ENCODE data around the gene CDH12. TPM values are rescaled to one million over a fixed set of nuclear protein-coding genes. Genes with fewer than 3 reads are reported as not detected.

The CDH12 gene
- total and polyA plus RNA-seq, 10 donors, result 0.32 TPM; not detected in 9

GRCh38 chr5:22504411-22504810 is 348.7 kb downstream of the CDH12 start:
- 70 to 87% (median 75%) methylated on average over 3 of the region's 3 CpGs for WGBS, 5 donors
- intact Hi-C loops (cut with DNase I; ENCODE audit: low total_unique reads), result no loop called here
- DNase-seq, result no peak
- Histone ChIP-seq H3K4me3 (no peak overlapping the region), H3K36me3 (no peaks in the 10 kb centered on the region), H3K4me1 (no peaks in the 10 kb centered on the region), H3K9me3 (peaks cover 0 to 7% (median 0%) of the 10 kb centered on the region in 8 donors), H3K27me3 (replicated peaks in 1 of 7) (no peaks in the 10 kb centered on the region), H3K27ac (no peak overlapping the region)
- TF ChIP-seq POLR2A (IDR thresholded peaks at IDR 0.05) (no peak), POLR2AphosphoS5 (IDR thresholded peaks at IDR 0.05) (no peak)
- TF ChIP-seq, protein P1, sequence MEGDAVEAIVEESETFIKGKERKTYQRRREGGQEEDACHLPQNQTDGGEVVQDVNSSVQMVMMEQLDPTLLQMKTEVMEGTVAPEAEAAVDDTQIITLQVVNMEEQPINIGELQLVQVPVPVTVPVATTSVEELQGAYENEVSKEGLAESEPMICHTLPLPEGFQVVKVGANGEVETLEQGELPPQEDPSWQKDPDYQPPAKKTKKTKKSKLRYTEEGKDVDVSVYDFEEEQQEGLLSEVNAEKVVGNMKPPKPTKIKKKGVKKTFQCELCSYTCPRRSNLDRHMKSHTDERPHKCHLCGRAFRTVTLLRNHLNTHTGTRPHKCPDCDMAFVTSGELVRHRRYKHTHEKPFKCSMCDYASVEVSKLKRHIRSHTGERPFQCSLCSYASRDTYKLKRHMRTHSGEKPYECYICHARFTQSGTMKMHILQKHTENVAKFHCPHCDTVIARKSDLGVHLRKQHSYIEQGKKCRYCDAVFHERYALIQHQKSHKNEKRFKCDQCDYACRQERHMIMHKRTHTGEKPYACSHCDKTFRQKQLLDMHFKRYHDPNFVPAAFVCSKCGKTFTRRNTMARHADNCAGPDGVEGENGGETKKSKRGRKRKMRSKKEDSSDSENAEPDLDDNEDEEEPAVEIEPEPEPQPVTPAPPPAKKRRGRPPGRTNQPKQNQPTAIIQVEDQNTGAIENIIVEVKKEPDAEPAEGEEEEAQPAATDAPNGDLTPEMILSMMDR (IDR thresholded peaks at IDR 0.05 in 8 of 11, conservative IDR thresholded peaks at IDR 0.05 in 3 of 11), result no peak

DNA sequence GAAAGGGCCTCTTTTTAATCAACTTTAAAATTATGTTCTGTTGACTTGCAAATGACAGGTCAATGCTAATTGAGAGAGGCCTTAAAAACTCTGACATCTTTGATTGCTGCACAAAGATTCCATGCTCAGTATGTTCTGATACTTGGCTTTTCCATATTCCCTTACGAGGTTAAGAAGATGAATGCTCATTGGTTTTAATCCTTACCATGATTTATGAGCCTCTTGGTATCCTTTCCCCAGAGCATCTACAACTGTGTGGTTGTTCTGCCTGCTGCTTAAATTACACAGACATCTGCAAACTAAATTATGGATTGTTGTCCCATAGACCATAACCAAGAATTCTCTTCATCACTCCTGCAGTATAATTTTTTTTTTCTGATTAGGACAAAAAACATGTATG is 352.6 kb downstream of the CDH12 start:
- DNase-seq, result no peak
- Histone ChIP-seq H3K27me3 (replicated peaks in 1 of 7) (no peaks in the 10 kb centered on the region), H3K27ac (no peak overlapping the region), H3K4me1 (no peaks in the 10 kb centered on the region), H3K36me3 (no peaks in the 10 kb centered on the region), H3K9me3 (peaks cover 0 to 7% (median 0%) of the 10 kb centered on the region in 8 donors), H3K4me3 (no peak overlapping the region)
- 59 to 76% (median 64%) methylated on average over 1 of the region's 1 CpG for WGBS, 5 donors
- TF ChIP-seq, protein P1 (IDR thresholded peaks at IDR 0.05 in 8 of 11, conservative IDR thresholded peaks at IDR 0.05 in 3 of 11), result no peak
- no peak for TF ChIP-seq POLR2AphosphoS5 (IDR thresholded peaks at IDR 0.05)
- TF ChIP-seq POLR2A (IDR thresholded peaks at IDR 0.05), result no peak
- intact Hi-C loops (cut with DNase I; ENCODE audit: low total_unique reads), result no loop called here

DNA sequence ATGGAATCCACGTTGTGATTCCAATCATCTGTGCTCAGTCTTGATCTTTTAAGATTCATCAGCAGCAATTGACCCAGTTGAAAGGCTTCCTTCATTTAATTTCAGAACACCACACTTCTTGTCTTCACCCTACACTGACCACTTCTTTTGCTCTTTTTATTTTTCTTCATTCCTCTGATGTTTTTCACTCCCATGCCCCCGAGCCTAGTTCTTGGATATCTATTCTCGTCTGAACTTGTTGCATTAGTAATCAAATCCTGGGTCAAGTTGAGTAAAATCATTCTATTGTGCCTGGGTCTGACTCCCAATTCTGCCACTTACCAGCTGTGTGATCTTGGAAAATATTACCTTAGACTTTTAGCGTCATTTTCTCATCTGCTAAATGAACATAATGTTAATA is 356.5 kb downstream of the CDH12 start:
- TF ChIP-seq POLR2A (IDR thresholded peaks at IDR 0.05) (no peak), POLR2AphosphoS5 (IDR thresholded peaks at IDR 0.05) (no peak)
- TF ChIP-seq, protein P1 (IDR thresholded peaks at IDR 0.05 in 8 of 11, conservative IDR thresholded peaks at IDR 0.05 in 3 of 11), result no peak
- intact Hi-C loops (cut with DNase I; ENCODE audit: low total_unique reads), result no loop called here
- no peak for DNase-seq
- WGBS, 5 donors, result 52 to 64% (median 55%) methylated on average over 4 of the region's 4 CpGs
- Histone ChIP-seq H3K4me3 (no peak overlapping the region), H3K27ac (no peak overlapping the region), H3K4me1 (no peaks in the 10 kb centered on the region), H3K9me3 (peaks cover 0 to 14% (median 0%) of the 10 kb centered on the region in 8 donors), H3K36me3 (no peaks in the 10 kb centered on the region), H3K27me3 (replicated peaks in 1 of 7) (no peaks in the 10 kb centered on the region)

GRCh38 chr5:22495016-22495720 is 358.0 kb downstream of the CDH12 start:
- WGBS, 5 donors, result 72 to 84% (median 72%) methylated on average over 2 of the region's 2 CpGs
- intact Hi-C loops (cut with DNase I; ENCODE audit: low total_unique reads), result no loop called here
- H3K4me3 ChIP-seq, result no peak overlapping the region
- peaks cover 0 to 12% (median 0%) of the 10 kb centered on the region in 8 donors for H3K9me3 ChIP-seq
- TF ChIP-seq POLR2AphosphoS5 (IDR thresholded peaks at IDR 0.05), result no peak
- TF ChIP-seq, protein P1 (IDR thresholded peaks at IDR 0.05 in 8 of 11, conservative IDR thresholded peaks at IDR 0.05 in 3 of 11), result no peak
- TF ChIP-seq POLR2A (IDR thresholded peaks at IDR 0.05), result no peak
- DNase-seq, result no peak
- no peak overlapping the region for H3K27ac ChIP-seq
- H3K27me3 ChIP-seq (replicated peaks in 1 of 7), result no peaks in the 10 kb centered on the region
- no peaks in the 10 kb centered on the region for H3K4me1 ChIP-seq
- H3K36me3 ChIP-seq, result no peaks in the 10 kb centered on the region
